Vagina (tissue), 2 donors: ENCODE results near the gene RHOU. TPM values are rescaled to one million over a fixed set of nuclear protein-coding genes. Genes with fewer than 3 reads are reported as not detected.

Source experiments
- DNase-seq, 2 donors: peaks; one replicate each; pipeline ENCODE4 v3.0.0-alpha.2; 2017; ENCODE audit errors: extremely low spot score in 2 of 2
- H3K27ac ChIP-seq: fragments of 200-600 bp; sonication (generic); one replicate; pipeline ENCODE4 v1.5.1; 2019
- H3K27me3 ChIP-seq: fragments of 200-600 bp; sonication (generic); one replicate; pipeline ENCODE4 v1.5.1; 2019
- H3K36me3 ChIP-seq, 2 donors: fragments of 200-600 bp; sonication (generic); one replicate each; pipeline ENCODE4 v1.5.1; 2017 to 2019
- H3K4me1 ChIP-seq: fragments of 200-600 bp; sonication (generic); one replicate; pipeline ENCODE4 v1.5.1; 2019
- H3K4me3 ChIP-seq, 2 donors: fragments of 200-600 bp; sonication (generic); 1 replicate in 1 of 2; 2 replicates in 1 of 2; pipeline ENCODE4 v1.5.1; 2016 to 2019
- H3K9me3 ChIP-seq: fragments of 200-600 bp; sonication (generic); one replicate; pipeline ENCODE4 v1.5.1; 2019
- CTCF ChIP-seq, 3 experiments: fragments of 450-650 bp in 2 of 3; fragments of 200-600 bp in 1 of 3; sonication (generic) in 1 of 3; IDR thresholded peaks; one replicate each; pipeline ENCODE4 v1.5.1; 2017 to 2019; ENCODE audit warnings: antibody characterized with exemption in 3 of 3, mild to moderate bottlenecking in 2 of 3, moderate library complexity in 2 of 3
- POLR2A ChIP-seq, 2 donors: fragments of 450-650 bp; IDR thresholded peaks; one replicate each; pipeline ENCODE4 v1.6.1; 2017; ENCODE audit warnings: antibody characterized with exemption in 2 of 2, mild to moderate bottlenecking in 2 of 2, moderate library complexity in 2 of 2
- POLR2AphosphoS5 ChIP-seq, 2 donors: sonication (generic); formaldehyde crosslinking; IDR thresholded peaks; one replicate each; pipeline ENCODE4 v1.9.0; 2017; ENCODE audit warnings: antibody characterized with exemption in 2 of 2, mild to moderate bottlenecking in 2 of 2, low read depth in 1 of 2; ENCODE audit not compliant: insufficient read depth in 1 of 2
- intact Hi-C: fragments of 100-400 bp; cut with DNase I; formaldehyde crosslinking; loops from one replicate; pipeline ENCODE4 v1.15.1; 2023
- total RNA-seq: library from RNA; depleted of rRNA; stranded (reverse); fragments of >200 nt; gene quantifications from one replicate; pipeline ENCODE4 v1.2.3, GENCODE V29; 2016

RHOU gene
- total RNA-seq, 1 donor from 2014 or later = 10.8 TPM

GRCh38 chr1:228751360-228752098, 16.2 kb downstream of the RHOU start:
- H3K9me3 ChIP-seq = no peaks in the 10 kb centered on the region
- H3K27me3 ChIP-seq = no peaks in the 10 kb centered on the region
- no peaks in the 10 kb centered on the region for H3K36me3 ChIP-seq
- intact Hi-C loops = no loop called here
- no peak overlapping the region for H3K4me3 ChIP-seq
- TF ChIP-seq POLR2AphosphoS5 (IDR thresholded peaks at IDR 0.05; ENCODE audit: insufficient read depth in 1 of 2, low read depth in 1 of 2) (no peak), POLR2A (IDR thresholded peaks at IDR 0.05) (no peak), CTCF (IDR thresholded peaks at IDR 0.05) (no peak)
- H3K27ac ChIP-seq = no peak overlapping the region
- no peak for DNase-seq
- no peaks in the 10 kb centered on the region for H3K4me1 ChIP-seq

- intact Hi-C loops = no loop called here
- H3K36me3 ChIP-seq = no peaks in the 10 kb centered on the region
- H3K4me3 ChIP-seq = no peak overlapping the region
- no peaks in the 10 kb centered on the region for H3K27me3 ChIP-seq
- no peaks in the 10 kb centered on the region for H3K9me3 ChIP-seq
- TF ChIP-seq POLR2AphosphoS5 (IDR thresholded peaks at IDR 0.05; ENCODE audit: insufficient read depth in 1 of 2, low read depth in 1 of 2) = no peak
- TF ChIP-seq CTCF (IDR thresholded peaks at IDR 0.05) = no peak
- TF ChIP-seq POLR2A (IDR thresholded peaks at IDR 0.05) = no peak
- no peak for DNase-seq
- H3K4me1 ChIP-seq = no peaks in the 10 kb centered on the region
- no peak overlapping the region for H3K27ac ChIP-seq
Observed at GRCh38 chr1:228752258-228752657, 17.0 kb downstream of the RHOU start.

- intact Hi-C loops = no loop called here
- Histone ChIP-seq H3K9me3 (no peaks in the 10 kb centered on the region), H3K36me3 (no peaks in the 10 kb centered on the region), H3K27me3 (no peaks in the 10 kb centered on the region), H3K4me1 (no peaks in the 10 kb centered on the region), H3K4me3 (no peak overlapping the region), H3K27ac (no peak overlapping the region)
- no peak for TF ChIP-seq POLR2AphosphoS5 (IDR thresholded peaks at IDR 0.05; ENCODE audit: insufficient read depth in 1 of 2, low read depth in 1 of 2)
- TF ChIP-seq CTCF (IDR thresholded peaks at IDR 0.05) = no peak
- no peak for TF ChIP-seq POLR2A (IDR thresholded peaks at IDR 0.05)
- no peak for DNase-seq
Observed at GRCh38 chr1:228752675-228753265, 17.5 kb downstream of the RHOU start.

- H3K36me3 ChIP-seq = no peaks in the 10 kb centered on the region
- no peak overlapping the region for H3K27ac ChIP-seq
- no peak overlapping the region for H3K4me3 ChIP-seq
- H3K4me1 ChIP-seq = no peaks in the 10 kb centered on the region
- DNase-seq = no peak
- H3K27me3 ChIP-seq = no peaks in the 10 kb centered on the region
- intact Hi-C loops = no loop called here
- H3K9me3 ChIP-seq = no peaks in the 10 kb centered on the region
- TF ChIP-seq POLR2A (IDR thresholded peaks at IDR 0.05) (no peak), CTCF (IDR thresholded peaks at IDR 0.05) (no peak), POLR2AphosphoS5 (IDR thresholded peaks at IDR 0.05; ENCODE audit: insufficient read depth in 1 of 2, low read depth in 1 of 2) (no peak)
Observed at GRCh38 chr1:228753287-228753686, 18.0 kb downstream of the RHOU start.

GRCh38 chr1:228753786-228754360, 18.6 kb downstream of the RHOU start:
- H3K4me3 ChIP-seq = no peak overlapping the region
- TF ChIP-seq POLR2A (IDR thresholded peaks at IDR 0.05) (no peak), POLR2AphosphoS5 (IDR thresholded peaks at IDR 0.05; ENCODE audit: insufficient read depth in 1 of 2, low read depth in 1 of 2) (no peak), CTCF (IDR thresholded peaks at IDR 0.05) (no peak)
- intact Hi-C loops = no loop called here
- H3K27me3 ChIP-seq = no peaks in the 10 kb centered on the region
- H3K36me3 ChIP-seq = no peaks in the 10 kb centered on the region
- DNase-seq = no peak
- H3K27ac ChIP-seq = no peak overlapping the region
- no peaks in the 10 kb centered on the region for H3K4me1 ChIP-seq
- H3K9me3 ChIP-seq = no peaks in the 10 kb centered on the region
